Peyer's patch (tissue), 4 donors: ENCODE results near the gene TRIO.

Experiments
- CTCF ChIP-seq, 6 experiments: fragments of 450-650 bp in 4 of 6; fragments of 200-600 bp in 2 of 6; sonication (generic) in 1 of 6; IDR thresholded peaks; one replicate each; pipeline ENCODE4 v1.5.1; 2017 to 2019; ENCODE audit warnings: antibody characterized with exemption in 6 of 6, mild to moderate bottlenecking in 3 of 6, moderate library complexity in 1 of 6
- POLR2A ChIP-seq, 2 donors: fragments of 450-650 bp; IDR thresholded peaks; one replicate each; pipeline ENCODE4 v1.5.1; 2017; ENCODE audit warnings: antibody characterized with exemption in 2 of 2, mild to moderate bottlenecking in 2 of 2, moderate library complexity in 2 of 2

DNA sequence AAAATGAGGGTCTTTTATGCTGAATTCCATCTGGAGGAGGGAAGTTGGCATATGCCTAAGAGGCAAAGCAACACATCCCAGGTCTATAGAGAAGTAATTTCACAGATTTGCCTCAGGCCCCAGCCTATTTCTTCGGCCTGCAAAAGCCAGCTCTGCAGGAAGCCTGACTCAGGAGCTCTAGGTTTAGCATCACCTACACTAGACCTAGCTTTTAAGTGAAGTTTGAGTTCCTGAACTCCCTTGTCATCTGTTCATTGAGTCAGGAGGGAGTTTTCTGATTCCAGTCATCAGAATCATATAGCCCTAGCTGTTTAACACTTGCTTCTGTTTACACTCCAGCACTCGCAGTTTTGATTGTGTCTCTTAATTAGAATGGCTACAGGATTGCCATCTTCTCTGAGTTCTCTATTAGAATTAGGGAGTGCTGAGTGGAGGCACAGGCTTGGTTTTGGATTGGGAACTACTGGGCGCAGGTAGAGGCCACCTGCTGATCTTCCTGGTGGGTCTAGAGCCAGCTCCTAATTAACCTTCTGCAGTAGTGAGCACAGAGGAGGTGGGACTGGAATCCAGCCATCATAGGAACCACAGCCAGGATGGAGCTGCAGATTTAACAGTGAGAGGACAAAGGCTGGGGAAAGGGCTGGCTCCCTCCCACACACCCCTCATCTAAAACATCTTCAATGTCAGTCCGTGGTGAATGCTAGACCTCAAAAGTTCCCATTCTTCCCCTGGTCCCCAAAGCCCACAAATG lies 179.5 kb downstream of the TRIO start:
- TF ChIP-seq POLR2A (IDR thresholded peaks at IDR 0.05) (no peak), CTCF (IDR thresholded peaks at IDR 0.05) (no peak)
